ENCODE results near the gene SIPA1L2. TPM values are rescaled to one million over a fixed set of nuclear protein-coding genes. Genes with fewer than 3 reads are reported as not detected.

Gene SIPA1L2
- total RNA-seq, 1 donor from 2014 or later, result 153 TPM

DNA sequence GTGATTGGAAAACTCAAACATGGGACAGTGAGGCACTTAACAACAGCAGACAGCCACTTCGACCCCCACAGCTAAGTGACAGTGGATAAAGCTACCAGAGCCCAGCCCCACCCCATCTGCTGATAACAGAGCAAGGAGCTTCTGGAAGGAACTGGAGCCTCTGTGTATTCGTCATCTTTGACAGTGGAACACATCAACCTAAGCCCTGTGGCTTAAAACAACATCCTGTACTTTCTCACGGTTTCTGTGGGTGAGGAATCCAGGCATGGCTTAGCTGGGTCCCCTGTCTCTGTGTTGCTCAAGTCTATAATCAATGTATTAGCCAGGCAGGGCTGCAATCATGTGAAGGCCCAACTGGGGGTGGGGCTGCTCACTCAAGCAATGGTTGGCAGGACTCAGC, 18.4 kb upstream of the SIPA1L2 start:
- peaks cover 4% of the 10 kb centered on the region for H3K36me3 Mint-ChIP-seq (ENCODE audit: low read depth, unreplicated experiment)
- no peak overlapping the region for H3K27ac Mint-ChIP-seq (ENCODE audit: unreplicated experiment)
- H3K4me1 Mint-ChIP-seq (ENCODE audit: unreplicated experiment), result peaks cover 7% of the 10 kb centered on the region
- no peaks in the 10 kb centered on the region for H3K9me3 Mint-ChIP-seq (ENCODE audit: unreplicated experiment)
- no peak overlapping the region for H3K4me3 Mint-ChIP-seq (ENCODE audit: unreplicated experiment)
- DNase-seq (ENCODE audit: low spot score), result no peak
- TF ChIP-seq, protein P1, sequence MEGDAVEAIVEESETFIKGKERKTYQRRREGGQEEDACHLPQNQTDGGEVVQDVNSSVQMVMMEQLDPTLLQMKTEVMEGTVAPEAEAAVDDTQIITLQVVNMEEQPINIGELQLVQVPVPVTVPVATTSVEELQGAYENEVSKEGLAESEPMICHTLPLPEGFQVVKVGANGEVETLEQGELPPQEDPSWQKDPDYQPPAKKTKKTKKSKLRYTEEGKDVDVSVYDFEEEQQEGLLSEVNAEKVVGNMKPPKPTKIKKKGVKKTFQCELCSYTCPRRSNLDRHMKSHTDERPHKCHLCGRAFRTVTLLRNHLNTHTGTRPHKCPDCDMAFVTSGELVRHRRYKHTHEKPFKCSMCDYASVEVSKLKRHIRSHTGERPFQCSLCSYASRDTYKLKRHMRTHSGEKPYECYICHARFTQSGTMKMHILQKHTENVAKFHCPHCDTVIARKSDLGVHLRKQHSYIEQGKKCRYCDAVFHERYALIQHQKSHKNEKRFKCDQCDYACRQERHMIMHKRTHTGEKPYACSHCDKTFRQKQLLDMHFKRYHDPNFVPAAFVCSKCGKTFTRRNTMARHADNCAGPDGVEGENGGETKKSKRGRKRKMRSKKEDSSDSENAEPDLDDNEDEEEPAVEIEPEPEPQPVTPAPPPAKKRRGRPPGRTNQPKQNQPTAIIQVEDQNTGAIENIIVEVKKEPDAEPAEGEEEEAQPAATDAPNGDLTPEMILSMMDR (IDR thresholded peaks at IDR 0.05; ENCODE audit: unreplicated experiment), result no peak
- no peaks in the 10 kb centered on the region for H3K27me3 Mint-ChIP-seq (ENCODE audit: unreplicated experiment)

DNA sequence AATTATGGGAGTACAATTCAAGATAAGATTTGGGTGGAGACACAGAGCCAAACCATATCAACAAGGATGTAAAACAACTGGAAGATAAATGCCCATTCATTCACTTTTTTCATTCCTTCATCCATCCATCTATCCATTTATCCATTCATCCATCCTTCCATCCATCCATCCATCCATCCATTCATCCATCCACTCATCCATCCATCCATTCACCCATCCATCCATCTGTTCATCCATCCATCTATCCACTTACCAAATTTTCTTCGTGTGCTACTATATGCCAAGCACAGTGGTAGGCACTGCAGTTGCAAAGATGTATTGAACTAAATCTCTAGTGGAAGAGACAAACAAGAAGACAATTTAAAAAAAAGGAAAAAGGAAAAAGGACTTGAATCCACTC, 14.3 kb upstream of the SIPA1L2 start:
- no peak for DNase-seq (ENCODE audit: low spot score)
- peaks cover 9% of the 10 kb centered on the region for H3K4me1 Mint-ChIP-seq (ENCODE audit: unreplicated experiment)
- TF ChIP-seq, protein P1 (IDR thresholded peaks at IDR 0.05; ENCODE audit: unreplicated experiment), result no peak
- no peak overlapping the region for H3K4me3 Mint-ChIP-seq (ENCODE audit: unreplicated experiment)
- H3K27ac Mint-ChIP-seq (ENCODE audit: unreplicated experiment), result no peak overlapping the region
- H3K27me3 Mint-ChIP-seq (ENCODE audit: unreplicated experiment), result peaks cover 1% of the 10 kb centered on the region
- H3K36me3 Mint-ChIP-seq (ENCODE audit: low read depth, unreplicated experiment), result peaks cover under 1% of the 10 kb centered on the region
- no peaks in the 10 kb centered on the region for H3K9me3 Mint-ChIP-seq (ENCODE audit: unreplicated experiment)

DNA sequence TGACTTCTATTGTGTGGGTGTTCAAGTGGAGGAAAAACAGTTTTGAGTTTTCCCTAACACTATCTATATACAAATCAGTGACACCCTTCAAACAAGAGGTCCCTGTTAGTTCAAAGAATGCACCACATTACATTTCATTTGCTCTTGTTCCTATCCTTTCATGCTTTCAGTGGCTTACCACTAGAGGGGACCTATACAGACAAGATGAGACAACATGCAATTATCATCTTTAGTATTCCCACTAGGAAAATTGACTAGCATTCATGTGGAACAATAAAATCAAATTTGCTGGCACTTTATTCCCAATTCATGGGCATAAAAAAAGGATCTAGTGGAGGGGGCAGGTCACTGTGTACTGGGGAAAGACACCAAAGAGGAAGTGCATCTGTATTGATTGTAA, 13.3 kb upstream of the SIPA1L2 start:
- Mint-ChIP-seq H3K27me3 (ENCODE audit: unreplicated experiment) (peaks cover 1% of the 10 kb centered on the region), H3K36me3 (ENCODE audit: low read depth, unreplicated experiment) (no peaks in the 10 kb centered on the region), H3K4me3 (ENCODE audit: unreplicated experiment) (no peak overlapping the region), H3K9me3 (ENCODE audit: unreplicated experiment) (no peaks in the 10 kb centered on the region), H3K4me1 (ENCODE audit: unreplicated experiment) (peaks cover 8% of the 10 kb centered on the region), H3K27ac (ENCODE audit: unreplicated experiment) (no peak overlapping the region)
- DNase-seq (ENCODE audit: low spot score), result no peak
- TF ChIP-seq, protein P1 (IDR thresholded peaks at IDR 0.05; ENCODE audit: unreplicated experiment), result no peak

DNA sequence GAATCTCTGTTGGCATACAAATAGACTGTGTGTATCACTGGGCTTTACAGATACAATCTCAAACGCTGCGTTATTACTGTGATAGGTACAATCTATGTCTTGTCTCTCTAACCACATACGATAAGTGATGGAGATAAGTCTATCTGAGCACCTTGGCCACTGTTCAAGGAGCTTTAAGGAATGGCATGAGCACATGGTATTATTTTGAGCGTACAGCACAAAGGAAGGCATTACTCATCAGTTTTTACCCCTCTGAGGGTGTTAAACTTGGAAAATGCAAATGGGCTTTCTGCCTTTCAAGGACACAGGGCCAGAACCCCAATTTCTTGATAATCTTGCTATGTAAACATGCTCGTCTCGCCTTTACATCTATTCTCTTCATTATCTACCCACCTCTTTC, 11.6 kb upstream of the SIPA1L2 start:
- DNase-seq (ENCODE audit: low spot score), result no peak
- Mint-ChIP-seq H3K27me3 (ENCODE audit: unreplicated experiment) (peaks cover 1% of the 10 kb centered on the region), H3K4me3 (ENCODE audit: unreplicated experiment) (no peak overlapping the region), H3K4me1 (ENCODE audit: unreplicated experiment) (peaks cover 8% of the 10 kb centered on the region), H3K9me3 (ENCODE audit: unreplicated experiment) (no peaks in the 10 kb centered on the region), H3K36me3 (ENCODE audit: low read depth, unreplicated experiment) (no peaks in the 10 kb centered on the region), H3K27ac (ENCODE audit: unreplicated experiment) (no peak overlapping the region)
- TF ChIP-seq, protein P1 (IDR thresholded peaks at IDR 0.05; ENCODE audit: unreplicated experiment), result no peak

DNA sequence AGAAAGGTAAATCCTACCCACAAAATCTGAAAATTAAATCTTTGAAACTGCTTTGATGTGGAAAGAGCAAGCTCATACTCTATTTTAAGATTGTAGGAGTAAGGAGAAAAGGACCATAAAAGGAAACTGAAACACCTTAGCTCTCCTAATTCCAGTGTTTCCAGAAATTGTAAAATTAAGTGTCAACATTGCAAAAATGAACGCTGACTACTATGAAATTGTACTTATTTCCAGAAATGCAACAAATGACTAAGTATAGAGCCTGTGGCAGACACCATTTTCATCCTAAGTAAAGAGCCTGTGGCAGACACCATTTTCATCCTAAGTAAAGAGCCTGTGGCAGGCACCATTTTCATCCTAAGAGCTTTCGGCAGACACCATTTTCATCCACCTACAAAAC, 6.9 kb upstream of the SIPA1L2 start:
- Mint-ChIP-seq H3K4me3 (ENCODE audit: unreplicated experiment) (no peak overlapping the region), H3K4me1 (ENCODE audit: unreplicated experiment) (peaks cover 6% of the 10 kb centered on the region), H3K36me3 (ENCODE audit: low read depth, unreplicated experiment) (no peaks in the 10 kb centered on the region), H3K27ac (ENCODE audit: unreplicated experiment) (no peak overlapping the region), H3K27me3 (ENCODE audit: unreplicated experiment) (no peaks in the 10 kb centered on the region), H3K9me3 (ENCODE audit: unreplicated experiment) (no peaks in the 10 kb centered on the region)
- DNase-seq (ENCODE audit: low spot score), result no peak
- TF ChIP-seq, protein P1 (IDR thresholded peaks at IDR 0.05; ENCODE audit: unreplicated experiment), result no peak
